GM12878 (cell line): ENCODE measurements around the gene EMP2. TPM values are rescaled to one million over a fixed set of nuclear protein-coding genes. Genes with fewer than 3 reads are reported as not detected.

Source experiments
- ATAC-seq: fragments of 200-7000 bp; cut with Tn5 transposase; 3 replicates; pipeline ENCODE4 v1.9.1; 2020; ENCODE audit warnings: mild to moderate bottlenecking, moderate library complexity
- BruUV-seq: library from RNA; stranded (reverse); fragments of 400-500 nt; replicated peaks from 2 replicates; lab custom pipeline; 2021; lab: Mats Ljungman, UMichigan
- CTCF ChIA-PET: fragments of 300-600 bp; sonication (Branson Sonifier 250); formaldehyde crosslinking; extraction: SDS; loops from one replicate; lab custom pipeline; 2021; ENCODE audit warnings: inconsistent platforms; lab: Yijun Ruan, JAX
- POLR2A ChIA-PET: fragments of 350-600 bp; formaldehyde crosslinking; extraction: SDS; loops from one replicate; lab custom pipeline; 2021; ENCODE audit warnings: inconsistent platforms; lab: Charles Lee
- RAD21 ChIA-PET: fragments of 300-600 bp; sonication (Branson Sonifier 250); formaldehyde crosslinking; loops from one replicate; lab custom pipeline; 2023; ENCODE audit warnings: antibody characterized with exemption; ENCODE audit not compliant: unreplicated experiment; lab: Charles Lee
- SMC1A ChIA-PET: fragments of 300-600 bp; sonication (Branson Sonifier 250); formaldehyde crosslinking; loops from one replicate; lab custom pipeline; 2023; ENCODE audit not compliant: unreplicated experiment, uncharacterized antibody; lab: Charles Lee
- DNase-seq: peaks from one replicate; pipeline ENCODE4 v3.0.0-alpha.2; 2011; ENCODE audit warnings: low read depth, low spot score
- FAIRE-seq: peaks from 3 replicates; lab custom pipeline; 2011; peaks lifted over from hg19 to GRCh38; lab: Jason Lieb, UNC
- H2AFZ ChIP-seq: 2 replicates; pipeline ENCODE4 v1.6.0; 2011; ENCODE audit warnings: low read depth, low read length, control low read depth; ENCODE audit not compliant: control insufficient read depth
- H3K27ac ChIP-seq: 2 replicates; pipeline ENCODE4 v1.5.1; 2011; ENCODE audit warnings: control low read depth; ENCODE audit not compliant: control insufficient read depth, insufficient read depth
- H3K27me3 ChIP-seq, 2 experiments: replicated peaks in 1 of 2; 2 replicates each; pipeline versions ENCODE4 v1.6.0 to v1.6.1; 2011; ENCODE audit warnings: low read length in 1 of 2; ENCODE audit not compliant: control insufficient read depth in 2 of 2, insufficient read depth in 2 of 2
- H3K36me3 ChIP-seq, 2 experiments: 2 replicates each; pipeline ENCODE4 v1.5.1; 2011; ENCODE audit warnings: low read length in 1 of 2; ENCODE audit not compliant: control insufficient read depth in 2 of 2, insufficient read depth in 2 of 2
- H3K4me1 ChIP-seq: 2 replicates; pipeline ENCODE4 v1.6.1; 2011; ENCODE audit warnings: mild to moderate bottlenecking, low read length, moderate library complexity, mixed read lengths; ENCODE audit not compliant: control insufficient read depth, insufficient read depth
- H3K4me2 ChIP-seq: 2 replicates; pipeline ENCODE4 v1.6.0; 2011; ENCODE audit warnings: control low read depth; ENCODE audit not compliant: control insufficient read depth, insufficient read depth
- H3K4me3 ChIP-seq: fragments of 200-600 bp; sonication (generic); 2 replicates; pipeline ENCODE4 v1.5.1; 2016
- H3K79me2 ChIP-seq: 2 replicates; pipeline ENCODE4 v1.6.0; 2011; ENCODE audit warnings: low read length; ENCODE audit not compliant: control insufficient read depth, insufficient read depth
- H3K9ac ChIP-seq: 2 replicates; pipeline ENCODE4 v1.8.0; 2011; ENCODE audit warnings: low read length, control low read depth, mixed read lengths; ENCODE audit not compliant: control insufficient read depth, insufficient read depth
- H3K9me3 ChIP-seq: replicated peaks from 3 replicates; pipeline ENCODE4 v1.5.1; 2011; ENCODE audit warnings: mild to moderate bottlenecking, low read length; ENCODE audit not compliant: control insufficient read depth, insufficient read depth
- H4K20me1 ChIP-seq: 2 replicates; pipeline ENCODE4 v1.6.0; 2011; ENCODE audit not compliant: control insufficient read depth, insufficient read depth
- BMI1 ChIP-seq: fragments of 450-650 bp; IDR thresholded peaks from 2 replicates; pipeline ENCODE4 v1.6.1; 2016; ENCODE audit warnings: mild to moderate bottlenecking, moderate library complexity, borderline replicate concordance
- EED ChIP-seq: sonication (generic); IDR thresholded peaks from 2 replicates; pipeline ENCODE4 v1.6.1; 2016; ENCODE audit warnings: antibody characterized with exemption, low read depth
- EGR1 ChIP-seq, 2 experiments: IDR thresholded peaks; 1 replicate in 1 of 2; 2 replicates in 1 of 2; pipeline ENCODE4 v1.6.1; 2011 to 2012; ENCODE audit warnings: low read depth in 2 of 2, low read length in 2 of 2, borderline replicate concordance in 1 of 2, mild to moderate bottlenecking in 1 of 2, moderate library complexity in 1 of 2
- ETV6 ChIP-seq, 2 experiments: fragments of 450-650 bp in 1 of 2; IDR thresholded peaks in 1 of 2; conservative IDR thresholded peaks in 1 of 2; 2 replicates each; pipeline ENCODE4 v1.6.1; 2014; ENCODE audit warnings: antibody characterized with exemption in 1 of 2, borderline replicate concordance in 1 of 2, low read depth in 1 of 2, mild to moderate bottlenecking in 1 of 2, moderate library complexity in 1 of 2
- PBX3 ChIP-seq: IDR thresholded peaks from 2 replicates; pipeline ENCODE4 v1.6.1; 2011; ENCODE audit warnings: mild to moderate bottlenecking, low read depth, low read length, moderate library complexity; ENCODE audit not compliant: insufficient replicate concordance
- USF2 ChIP-seq: IDR thresholded peaks from 2 replicates; pipeline ENCODE4 v1.6.1; 2011; ENCODE audit warnings: low read depth, low read length, improper control_type of control experiment, borderline replicate concordance
- ZNF24 ChIP-seq: fragments of 450-650 bp; IDR thresholded peaks from 2 replicates; pipeline ENCODE4 v1.6.1; 2017; ENCODE audit warnings: antibody characterized with exemption, mild to moderate bottlenecking
- WGBS: methylation state at CpG from one replicate; pipeline ENCODE4 v1.1.6; 2016; ENCODE audit warnings: low lambda C conversion rate; ENCODE audit not compliant: insufficient replicate concordance, insufficient coverage; ENCODE audit errors: missing lambda C conversion rate; 5-methylcytosine and 5-hydroxymethylcytosine counted together
- in situ Hi-C: fragments of 300-500 bp; cut with MboI; formaldehyde crosslinking; loops from 9 replicates; pipeline ENCODE4 v1.14.3; 2018; ENCODE audit warnings: mixed read lengths
- intact Hi-C: fragments of 100-400 bp; cut with micrococcal nuclease; formaldehyde crosslinking; loops from one replicate; pipeline ENCODE4 v1.14.2; 2022; ENCODE audit not compliant: unreplicated experiment
- polyA plus RNA-seq, 11 experiments: library from polyadenylated mRNA; depleted of rRNA in 4 of 11; unstranded in 6 of 11; stranded (reverse) in 5 of 11; fragments of >200 nt; fragmentation: Nextera tagmentation in 4 of 11; fragmentation: Illumina TruSeq in 1 of 11; extraction: Ambion mirVana in 4 of 11; extraction: Trizol in 1 of 11; gene quantifications; 1 replicate in 1 of 11; 2 replicates in 10 of 11; pipeline versions ENCODE4 v1.2.1 to v1.2.3, GENCODE V29; 2011 to 2016; ENCODE audit warnings: inconsistent platforms in 2 of 11, missing spikeins in 2 of 11, low read depth in 1 of 11
- total RNA-seq, 4 experiments: library from RNA; depleted of rRNA in 3 of 4; stranded (reverse); fragments of >200 nt in 3 of 4; fragmentation: Illumina TruSeq in 1 of 4; extraction: Trizol in 1 of 4; gene quantifications; 2 replicates each; pipeline versions ENCODE4 v1.2.1 to v1.2.3, GENCODE V29; 2013 to 2021

EMP2 gene
- total and polyA plus RNA-seq, 10 of the 15 experiments (the other 5 are each of a cell fraction or from before 2014, with no cell fraction given): 0.41 to 10.4 (median 3.8) TPM

- TF ChIP-seq USF2: no peak
- no peak for TF ChIP-seq PBX3
- no peak for TF ChIP-seq EGR1 (IDR thresholded peaks at IDR 0.05; ENCODE audit: borderline replicate concordance in 1 of 2, low read depth in 2 of 2, low read length in 2 of 2)
- TF ChIP-seq ZNF24: no peak
These were observed 3.8 kb downstream of the EMP2 start (continued) for GRCh38 chr16:10576390-10577304.

GRCh38 chr16:10575506-10576130 is 4.8 kb downstream of the EMP2 start:
- Histone ChIP-seq H3K9me3 (no peaks in the 10 kb centered on the region), H3K4me3 (no peak overlapping the region), H3K36me3 (no peaks in the 10 kb centered on the region), H3K27ac (no peak overlapping the region), H3K4me1 (no peaks in the 10 kb centered on the region; the same call in 1 of the 2 replicates), H3K9ac (no peak overlapping the region), H4K20me1 (no peaks in the 10 kb centered on the region), H3K79me2 (no peaks in the 10 kb centered on the region), H3K27me3 (peaks cover 8 to 13% of the 10 kb centered on the region in 2 experiments), H2AFZ (no peak overlapping the region), H3K4me2 (no peak overlapping the region)
- ATAC-seq (no peak), FAIRE-seq (no peak), DNase-seq (no peak)
- BruUV-seq: no TSS peak
- ChIA-PET SMC1A (interaction anchor here (0.9 to 1.7 kb wide), 3 partner anchors 10 to 114 kb away, joined by 4 to 6 read pairs (median 4); no protein-coding TSS in a partner anchor), CTCF (interaction anchor here (1.6 kb wide), 1 partner anchor 9 kb away, joined by 5 read pairs; no protein-coding TSS in a partner anchor), RAD21 (no interaction called here), POLR2A (interaction anchor here (1.1 kb wide), 1 partner anchor 48 kb away, joined by 3 read pairs; no protein-coding TSS in a partner anchor)
- 6% methylated on average over 4 of the region's 4 CpGs for WGBS
- TF ChIP-seq EED (peak; percentile 43; the same call in 1 of the 2 replicates), ETV6 (conservative IDR thresholded peaks at IDR 0.05 in 1 of 2, IDR thresholded peaks at IDR 0.05 in 1 of 2; ENCODE audit: borderline replicate concordance in 1 of 2, low read depth in 1 of 2) (0 out of 4 replicates have a peak, but pooled peaks of 1 of the 2 experiments have one; percentile 16), BMI1 (no peak)
- in situ Hi-C loops: no loop called here
- intact Hi-C loops: no loop called here
